HEK293 (cell line): ENCODE data around the gene ZNF460.

Source experiments
- CTCF ChIA-PET: fragments of 350-600 bp; formaldehyde crosslinking; extraction: SDS; loops from one replicate; lab custom pipeline; 2021; ENCODE audit warnings: antibody characterized with exemption; lab: Yijun Ruan, JAX
- POLR2A ChIA-PET: fragments of 300-600 bp; formaldehyde crosslinking; extraction: SDS; loops from one replicate; lab custom pipeline; 2020; ENCODE audit warnings: antibody characterized with exemption, inconsistent platforms; lab: Yijun Ruan, JAX
- H3K27ac ChIP-seq: fragments of 200-500 bp; sonication (Bioruptor generic); 2 replicates; pipeline ENCODE4 v1.5.1; 2014; ENCODE audit warnings: low read depth, low read length, control low read depth, inconsistent platforms; ENCODE audit errors: extremely low read depth
- H3K36me3 ChIP-seq, 2 experiments: fragments of 200-500 bp in 1 of 2; sonication (Bioruptor generic) in 1 of 2; 1 replicate in 1 of 2; 2 replicates in 1 of 2; pipeline ENCODE4 v1.5.1; 2014 to 2017; ENCODE audit warnings: inconsistent platforms in 2 of 2, low read length in 2 of 2; ENCODE audit not compliant: control insufficient read depth in 2 of 2, insufficient read depth in 1 of 2
- H3K4me1 ChIP-seq: fragments of 200-500 bp; sonication (Bioruptor generic); 2 replicates; pipeline ENCODE4 v1.5.1; 2014; ENCODE audit warnings: mild to moderate bottlenecking, low read length, inconsistent platforms; ENCODE audit not compliant: control insufficient read depth, insufficient read depth
- H3K4me3 ChIP-seq: 2 replicates; pipeline ENCODE4 v1.5.1; 2011; ENCODE audit warnings: low read depth, mild to moderate bottlenecking, control low read depth, low read length, moderate library complexity
- H3K9me3 ChIP-seq: fragments of 200-500 bp; sonication (Bioruptor generic); 2 replicates; pipeline ENCODE4 v1.5.1; 2014; ENCODE audit warnings: low read depth, low read length, inconsistent platforms; ENCODE audit not compliant: control insufficient read depth, insufficient read depth
- FEZF1 ChIP-seq: fragments of 450-650 bp; formaldehyde crosslinking; IDR thresholded peaks from 2 replicates; pipeline ENCODE4 v1.5.1; 2016; ENCODE audit warnings: missing biosample characterization, missing genetic modification characterization
- GLIS1 ChIP-seq: fragments of 450-650 bp; formaldehyde crosslinking; IDR thresholded peaks from 2 replicates; pipeline ENCODE4 v1.5.1; 2016; ENCODE audit warnings: missing biosample characterization, missing genetic modification characterization
- HOXC10 ChIP-seq: sonication (generic); formaldehyde crosslinking; IDR thresholded peaks from 2 replicates; pipeline ENCODE4 v1.8.1; 2023; ENCODE audit warnings: mild to moderate bottlenecking, missing genetic modification reagents
- KLF8 ChIP-seq: fragments of 450-650 bp; formaldehyde crosslinking; IDR thresholded peaks from 2 replicates; pipeline ENCODE4 v1.5.1; 2016; ENCODE audit warnings: missing biosample characterization, missing genetic modification characterization
- KLF9 ChIP-seq: fragments of 450-650 bp; formaldehyde crosslinking; IDR thresholded peaks from 2 replicates; pipeline ENCODE4 v1.5.1; 2016; ENCODE audit warnings: missing biosample characterization, missing genetic modification characterization, low read depth
- PRDM10 ChIP-seq: fragments of 450-650 bp; formaldehyde crosslinking; IDR thresholded peaks from 2 replicates; pipeline ENCODE4 v1.5.1; 2016; ENCODE audit warnings: missing biosample characterization, missing genetic modification characterization
- TRIM28 ChIP-seq: IDR thresholded peaks from 2 replicates; pipeline ENCODE4 v1.6.1; 2011; ENCODE audit warnings: low read length, control low read depth, borderline replicate concordance
- ZBTB11 ChIP-seq: fragments of 450-650 bp; formaldehyde crosslinking; conservative IDR thresholded peaks from 2 replicates; pipeline ENCODE4 v1.5.1; 2016; ENCODE audit warnings: low read depth, missing biosample characterization, missing genetic modification characterization
- ZBTB17 ChIP-seq: fragments of 450-650 bp; formaldehyde crosslinking; IDR thresholded peaks from 2 replicates; pipeline ENCODE4 v1.5.1; 2016; ENCODE audit warnings: missing biosample characterization, missing genetic modification characterization
- ZBTB8A ChIP-seq: fragments of 450-650 bp; formaldehyde crosslinking; IDR thresholded peaks from 2 replicates; pipeline ENCODE4 v1.5.1; 2016; ENCODE audit warnings: missing biosample characterization, missing genetic modification characterization
- ZFHX2 ChIP-seq: fragments of 450-650 bp; formaldehyde crosslinking; conservative IDR thresholded peaks from 2 replicates; pipeline ENCODE4 v1.5.1; 2016; ENCODE audit warnings: missing biosample characterization, missing genetic modification characterization
- ZNF174 ChIP-seq: fragments of 450-650 bp; formaldehyde crosslinking; IDR thresholded peaks from 2 replicates; pipeline ENCODE4 v1.5.0; 2017; ENCODE audit warnings: missing biosample characterization, mild to moderate bottlenecking, missing genetic modification characterization
- ZNF175 ChIP-seq: fragments of 450-650 bp; formaldehyde crosslinking; IDR thresholded peaks from 2 replicates; pipeline ENCODE4 v1.5.1; 2016; ENCODE audit warnings: missing biosample characterization, missing genetic modification characterization
- ZNF202 ChIP-seq: fragments of 450-650 bp; formaldehyde crosslinking; IDR thresholded peaks from 2 replicates; pipeline ENCODE4 v1.5.1; 2016; ENCODE audit warnings: missing biosample characterization, missing genetic modification characterization, borderline replicate concordance
- ZNF248 ChIP-seq: fragments of 450-650 bp; formaldehyde crosslinking; IDR thresholded peaks from 2 replicates; pipeline ENCODE4 v1.5.1; 2017; ENCODE audit warnings: missing biosample characterization, missing genetic modification characterization
- ZNF433 ChIP-seq: fragments of 450-650 bp; formaldehyde crosslinking; IDR thresholded peaks from 2 replicates; pipeline ENCODE4 v1.5.1; 2016; ENCODE audit warnings: missing biosample characterization, missing genetic modification characterization, low read depth
- ZNF555 ChIP-seq: fragments of 450-650 bp; formaldehyde crosslinking; conservative IDR thresholded peaks from 2 replicates; pipeline ENCODE4 v1.5.1; 2017; ENCODE audit warnings: missing biosample characterization, mild to moderate bottlenecking, missing genetic modification characterization, inconsistent platforms
- ZNF585B ChIP-seq: fragments of 450-650 bp; formaldehyde crosslinking; IDR thresholded peaks from 2 replicates; pipeline ENCODE4 v1.5.1; 2016; ENCODE audit warnings: missing biosample characterization, missing genetic modification characterization
- ZNF664 ChIP-seq: fragments of 450-650 bp; formaldehyde crosslinking; IDR thresholded peaks from 2 replicates; pipeline ENCODE4 v1.5.1; 2016; ENCODE audit warnings: missing biosample characterization, missing genetic modification characterization
- ZNF704 ChIP-seq: fragments of 450-650 bp; formaldehyde crosslinking; IDR thresholded peaks from 2 replicates; pipeline ENCODE4 v1.5.1; 2016; ENCODE audit warnings: missing biosample characterization, missing genetic modification characterization
- ZNF747 ChIP-seq: fragments of 450-650 bp; formaldehyde crosslinking; IDR thresholded peaks from 2 replicates; pipeline ENCODE4 v1.5.1; 2016; ENCODE audit warnings: missing biosample characterization, missing genetic modification characterization
- ZNF791 ChIP-seq: fragments of 450-650 bp; formaldehyde crosslinking; IDR thresholded peaks from 2 replicates; pipeline ENCODE4 v1.5.1; 2016; ENCODE audit warnings: missing biosample characterization, missing genetic modification characterization
- ZNF792 ChIP-seq: fragments of 450-650 bp; formaldehyde crosslinking; IDR thresholded peaks from 2 replicates; pipeline ENCODE4 v1.5.1; 2016; ENCODE audit warnings: missing biosample characterization, missing genetic modification characterization
- TF ChIP-seq, protein P1 (sequence below): fragments of 450-650 bp; formaldehyde crosslinking; IDR thresholded peaks from 2 replicates; pipeline ENCODE4 v1.5.1; 2016; ENCODE audit warnings: missing biosample characterization, missing genetic modification characterization
- TF ChIP-seq, protein P2 (sequence below): fragments of 450-650 bp; formaldehyde crosslinking; IDR thresholded peaks from 2 replicates; pipeline ENCODE4 v1.5.1; 2016; ENCODE audit warnings: missing biosample characterization, missing genetic modification characterization

The ZNF460 gene

GRCh38 chr19:57320180-57321084 is 40.1 kb downstream of the ZNF460 start, which contains the start of gene ZNF543:
Gene ZNF543, plus strand, starts transcription at chr19:57320472. Its CDS starts 382 bp downstream, at chr19:57320854.
- peak within 1 kb of the TSS; percentile 89 for H3K27ac ChIP-seq
- no peaks in the 10 kb centered on the region; the same call in 1 of the 2 replicates for H3K4me1 ChIP-seq
- ChIA-PET POLR2A (interaction anchor here (0.6 to 1.9 kb wide), 4 partner anchors 15 to 47 kb away, joined by 3 to 9 read pairs (median 4); partner anchors contain the start of gene ZNF304), CTCF (no interaction called here)
- H3K4me3 ChIP-seq, result peak within 1 kb of the TSS; percentile 91
- peaks cover 20 to 33% of the 10 kb centered on the region in 2 experiments for H3K36me3 ChIP-seq
- H3K9me3 ChIP-seq, result no peaks in the 10 kb centered on the region
- TF ChIP-seq ZFHX2 (tag by site-specific recombination) (peak; percentile 30; the same call in 1 of the 2 replicates), ZBTB11 (peak; percentile 95), PRDM10 (tag by site-specific recombination) (peak; percentile 85), GLIS1 (tag by site-specific recombination) (peak; percentile 80), ZNF585B (tag by site-specific recombination) (no peak), ZNF664 (tag by site-specific recombination) (no peak), ZNF202 (tag by site-specific recombination) (no peak), HOXC10 (CRISPR knock-in tag) (no peak), ZNF747 (tag by site-specific recombination) (no peak), KLF8 (tag by site-specific recombination) (peak; percentile 77), FEZF1 (no peak), ZNF704 (tag by site-specific recombination) (no peak), ZBTB8A (peak; percentile 60; the same call in 1 of the 2 replicates), KLF9 (tag by site-specific recombination) (peak; percentile 56; the same call in 1 of the 2 replicates), ZNF791 (tag by site-specific recombination) (no peak), ZNF175 (tag by site-specific recombination) (no peak), ZNF555 (tag by site-specific recombination) (no peak), ZNF433 (tag by site-specific recombination) (no peak), ZBTB17 (no peak), ZNF792 (tag by site-specific recombination) (no peak), TRIM28 (no peak), ZNF174 (tag by site-specific recombination) (no peak), ZNF248 (tag by site-specific recombination) (no peak)
- TF ChIP-seq, protein P1, sequence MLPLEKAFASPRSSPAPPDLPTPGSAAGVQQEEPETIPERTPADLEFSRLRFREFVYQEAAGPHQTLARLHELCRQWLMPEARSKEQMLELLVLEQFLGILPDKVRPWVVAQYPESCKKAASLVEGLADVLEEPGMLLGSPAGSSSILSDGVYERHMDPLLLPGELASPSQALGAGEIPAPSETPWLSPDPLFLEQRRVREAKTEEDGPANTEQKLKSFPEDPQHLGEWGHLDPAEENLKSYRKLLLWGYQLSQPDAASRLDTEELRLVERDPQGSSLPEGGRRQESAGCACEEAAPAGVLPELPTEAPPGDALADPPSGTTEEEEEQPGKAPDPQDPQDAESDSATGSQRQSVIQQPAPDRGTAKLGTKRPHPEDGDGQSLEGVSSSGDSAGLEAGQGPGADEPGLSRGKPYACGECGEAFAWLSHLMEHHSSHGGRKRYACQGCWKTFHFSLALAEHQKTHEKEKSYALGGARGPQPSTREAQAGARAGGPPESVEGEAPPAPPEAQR (tag by site-specific recombination), result no peak
- TF ChIP-seq, protein P2, sequence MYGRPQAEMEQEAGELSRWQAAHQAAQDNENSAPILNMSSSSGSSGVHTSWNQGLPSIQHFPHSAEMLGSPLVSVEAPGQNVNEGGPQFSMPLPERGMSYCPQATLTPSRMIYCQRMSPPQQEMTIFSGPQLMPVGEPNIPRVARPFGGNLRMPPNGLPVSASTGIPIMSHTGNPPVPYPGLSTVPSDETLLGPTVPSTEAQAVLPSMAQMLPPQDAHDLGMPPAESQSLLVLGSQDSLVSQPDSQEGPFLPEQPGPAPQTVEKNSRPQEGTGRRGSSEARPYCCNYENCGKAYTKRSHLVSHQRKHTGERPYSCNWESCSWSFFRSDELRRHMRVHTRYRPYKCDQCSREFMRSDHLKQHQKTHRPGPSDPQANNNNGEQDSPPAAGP, result 0 out of 2 replicates have a peak, but pooled peaks have one; percentile 27
